ENCODE results near the gene HTT-AS.
"Not testable (repeated sequence)": the region's sequence is repeated elsewhere in the genome, so short reads cannot be mapped to it uniquely, and the experiment has no call there.

HTT-AS gene

DNA sequence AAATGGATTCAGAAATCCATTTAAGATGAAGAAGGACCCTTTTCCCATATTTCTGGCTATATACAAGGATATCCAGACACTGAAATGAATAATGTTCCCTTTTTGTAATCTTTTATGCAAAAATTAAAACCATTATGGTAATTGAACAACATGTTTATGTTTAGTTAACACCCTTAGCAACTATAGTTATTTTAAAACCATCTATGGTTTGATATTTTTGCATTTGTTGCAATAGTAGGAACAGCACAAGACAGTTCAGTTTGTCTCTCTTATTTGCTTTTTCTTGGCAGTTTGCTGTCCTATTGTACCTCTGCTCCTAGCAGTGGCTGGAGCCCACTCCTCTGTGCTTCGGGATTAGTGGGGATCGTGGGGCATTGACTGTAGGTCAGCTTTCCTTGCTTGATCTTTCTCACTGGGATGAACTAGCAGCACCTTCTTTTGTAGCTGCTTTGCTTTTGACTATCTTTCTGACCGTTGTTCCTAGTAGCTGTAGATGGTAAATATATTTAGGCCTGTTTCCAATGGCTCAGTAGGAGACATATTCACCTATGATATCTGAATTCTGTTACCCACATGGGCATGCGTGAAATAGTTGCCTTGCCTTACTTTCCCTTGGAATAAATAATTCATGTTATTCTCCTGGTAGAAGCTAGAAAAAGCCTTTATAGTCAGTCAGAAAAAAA is 12.9 kb upstream of the HTT-AS start:
- no peak for DNase-seq

DNA sequence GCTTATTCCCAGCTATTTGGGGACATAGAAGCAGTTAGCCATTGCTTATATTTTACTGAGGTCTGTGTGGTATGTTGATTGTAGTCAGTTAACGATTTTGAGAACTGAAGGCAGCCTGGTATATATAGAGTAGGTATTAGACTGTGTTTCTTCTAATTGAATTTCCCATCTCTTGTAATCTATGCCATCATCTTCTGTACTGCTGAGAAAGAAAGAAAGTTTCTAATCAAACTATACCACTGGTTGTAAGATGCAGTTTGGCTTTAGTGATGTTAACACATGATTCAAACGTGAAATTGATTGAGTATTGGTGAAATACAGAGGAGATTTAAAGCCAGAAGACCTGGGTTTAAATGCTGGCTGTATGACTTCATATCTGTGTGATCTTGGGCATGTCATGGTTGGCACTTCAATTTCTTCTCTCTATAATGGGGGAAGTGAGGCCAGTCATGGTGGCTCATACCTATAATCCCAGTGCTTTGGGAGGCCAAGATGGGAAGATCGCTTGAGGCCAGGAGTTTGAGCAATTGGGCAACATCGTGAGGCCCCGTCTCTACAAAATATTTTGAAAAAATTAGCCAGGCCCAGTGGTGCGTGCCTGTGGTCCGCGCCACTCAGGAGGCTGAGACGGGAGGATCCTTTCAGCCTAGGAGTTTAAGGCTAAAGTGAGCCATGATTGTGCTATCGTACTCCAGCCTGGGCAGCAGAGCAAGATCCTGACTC is 11.8 kb upstream of the HTT-AS start:
- no peak for DNase-seq

DNA sequence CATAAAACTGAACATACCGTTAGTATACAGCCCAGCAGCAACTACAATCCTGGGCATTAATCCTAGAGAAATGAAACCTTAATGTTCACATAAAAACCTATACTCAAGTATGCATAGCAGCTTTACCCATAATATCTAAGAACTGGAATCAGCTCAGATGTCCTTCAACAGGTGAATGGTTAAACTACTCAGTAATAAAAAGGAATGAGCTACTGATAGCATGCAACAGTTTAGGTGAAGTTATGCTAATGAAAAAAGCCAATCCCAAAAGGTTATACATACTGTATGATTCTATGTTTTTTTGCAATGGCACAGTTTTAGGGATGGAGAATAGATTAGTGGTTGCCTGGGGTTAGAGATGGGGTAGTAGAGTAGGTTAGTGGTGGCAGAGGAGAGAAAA is 9.4 kb upstream of the HTT-AS start:
- no peak for DNase-seq

DNA sequence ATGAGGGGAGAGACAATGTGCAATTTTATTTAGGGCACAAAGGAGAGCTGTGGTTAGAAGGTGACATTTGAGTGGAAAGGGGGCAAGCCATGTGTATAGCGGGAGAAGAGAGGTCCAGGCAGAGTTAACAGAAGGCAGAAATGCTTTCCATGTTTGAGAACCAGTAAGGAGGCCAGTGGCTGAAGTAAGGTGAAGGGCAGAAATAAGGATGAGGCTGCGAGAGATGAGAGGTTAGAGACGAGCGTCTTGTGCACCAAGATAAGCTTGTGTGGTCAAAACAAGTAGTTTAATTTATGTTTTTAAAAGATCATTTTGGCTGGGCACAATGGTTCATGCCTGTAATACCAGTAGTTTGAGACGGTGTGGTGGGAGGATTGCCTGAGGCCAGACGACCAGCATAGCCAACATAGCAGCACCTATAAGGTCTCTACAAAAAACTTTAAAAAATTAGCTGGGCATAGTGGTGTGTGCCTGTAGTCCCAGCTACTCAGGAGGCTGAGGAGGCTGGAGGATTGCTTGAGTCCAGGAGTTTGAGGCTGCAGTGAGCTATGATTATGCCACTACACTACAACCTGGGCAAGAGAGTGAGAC is 8.7 kb upstream of the HTT-AS start:
- DNase-seq = no peak

DNA sequence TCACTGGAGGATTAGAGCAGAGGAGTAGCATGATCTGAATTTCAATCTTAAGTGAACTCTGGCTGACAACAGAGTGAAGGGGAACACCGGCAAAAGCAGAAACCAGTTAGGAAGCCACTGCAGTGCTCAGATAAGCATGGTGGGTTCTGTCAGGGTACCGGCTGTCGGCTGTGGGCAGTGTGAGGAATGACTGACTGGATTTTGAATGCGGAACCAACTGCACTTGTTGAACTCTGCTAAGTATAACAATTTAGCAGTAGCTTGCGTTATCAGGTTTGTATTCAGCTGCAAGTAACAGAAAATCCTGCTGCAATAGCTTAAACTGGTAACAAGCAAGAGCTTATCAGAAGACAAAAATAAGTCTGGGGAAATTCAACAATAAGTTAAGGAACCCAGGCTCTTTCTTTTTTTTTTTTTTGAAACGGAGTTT is 5.4 kb upstream of the HTT-AS start:
- peak; percentile 53 for DNase-seq

DNA sequence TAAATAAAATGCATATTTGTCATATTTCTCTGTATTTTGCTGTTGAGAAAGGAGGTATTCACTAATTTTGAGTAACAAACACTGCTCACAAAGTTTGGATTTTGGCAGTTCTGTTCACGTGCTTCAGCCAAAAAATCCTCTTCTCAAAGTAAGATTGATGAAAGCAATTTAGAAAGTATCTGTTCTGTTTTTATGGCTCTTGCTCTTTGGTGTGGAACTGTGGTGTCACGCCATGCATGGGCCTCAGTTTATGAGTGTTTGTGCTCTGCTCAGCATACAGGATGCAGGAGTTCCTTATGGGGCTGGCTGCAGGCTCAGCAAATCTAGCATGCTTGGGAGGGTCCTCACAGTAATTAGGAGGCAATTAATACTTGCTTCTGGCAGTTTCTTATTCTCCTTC is 3.5 kb upstream of the HTT-AS start:
- DNase-seq = no peak

DNA sequence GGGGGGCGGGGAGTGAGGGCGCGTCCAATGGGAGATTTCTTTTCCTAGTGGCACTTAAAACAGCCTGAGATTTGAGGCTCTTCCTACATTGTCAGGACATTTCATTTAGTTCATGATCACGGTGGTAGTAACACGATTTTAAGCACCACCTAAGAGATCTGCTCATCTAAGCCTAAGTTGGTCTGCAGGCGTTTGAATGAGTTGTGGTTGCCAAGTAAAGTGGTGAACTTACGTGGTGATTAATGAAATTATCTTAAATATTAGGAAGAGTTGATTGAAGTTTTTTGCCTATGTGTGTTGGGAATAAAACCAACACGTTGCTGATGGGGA is 1.3 kb upstream of the HTT-AS start:
- no peak for DNase-seq

DNA sequence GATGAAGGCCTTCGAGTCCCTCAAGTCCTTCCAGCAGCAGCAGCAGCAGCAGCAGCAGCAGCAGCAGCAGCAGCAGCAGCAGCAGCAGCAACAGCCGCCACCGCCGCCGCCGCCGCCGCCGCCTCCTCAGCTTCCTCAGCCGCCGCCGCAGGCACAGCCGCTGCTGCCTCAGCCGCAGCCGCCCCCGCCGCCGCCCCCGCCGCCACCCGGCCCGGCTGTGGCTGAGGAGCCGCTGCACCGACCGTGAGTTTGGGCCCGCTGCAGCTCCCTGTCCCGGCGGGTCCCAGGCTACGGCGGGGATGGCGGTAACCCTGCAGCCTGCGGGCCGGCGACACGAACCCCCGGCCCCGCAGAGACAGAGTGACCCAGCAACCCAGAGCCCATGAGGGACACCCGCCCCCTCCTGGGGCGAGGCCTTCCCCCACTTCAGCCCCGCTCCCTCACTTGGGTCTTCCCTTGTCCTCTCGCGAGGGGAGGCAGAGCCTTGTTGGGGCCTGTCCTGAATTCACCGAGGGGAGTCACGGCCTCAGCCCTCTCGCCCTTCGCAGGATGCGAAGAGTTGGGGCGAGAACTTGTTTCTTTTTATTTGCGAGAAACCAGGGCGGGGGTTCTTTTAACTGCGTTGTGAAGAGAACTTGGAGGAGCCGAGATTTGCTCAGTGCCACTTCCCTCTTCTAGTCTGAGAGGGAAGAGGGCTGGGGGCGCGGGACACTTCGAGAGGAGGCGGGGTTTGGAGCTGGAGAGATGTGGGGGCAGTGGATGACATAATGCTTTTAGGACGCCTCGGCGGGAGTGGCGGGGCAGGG is 711 bp upstream of the HTT-AS start:
- peak; percentile 91 for DNase-seq

DNA sequence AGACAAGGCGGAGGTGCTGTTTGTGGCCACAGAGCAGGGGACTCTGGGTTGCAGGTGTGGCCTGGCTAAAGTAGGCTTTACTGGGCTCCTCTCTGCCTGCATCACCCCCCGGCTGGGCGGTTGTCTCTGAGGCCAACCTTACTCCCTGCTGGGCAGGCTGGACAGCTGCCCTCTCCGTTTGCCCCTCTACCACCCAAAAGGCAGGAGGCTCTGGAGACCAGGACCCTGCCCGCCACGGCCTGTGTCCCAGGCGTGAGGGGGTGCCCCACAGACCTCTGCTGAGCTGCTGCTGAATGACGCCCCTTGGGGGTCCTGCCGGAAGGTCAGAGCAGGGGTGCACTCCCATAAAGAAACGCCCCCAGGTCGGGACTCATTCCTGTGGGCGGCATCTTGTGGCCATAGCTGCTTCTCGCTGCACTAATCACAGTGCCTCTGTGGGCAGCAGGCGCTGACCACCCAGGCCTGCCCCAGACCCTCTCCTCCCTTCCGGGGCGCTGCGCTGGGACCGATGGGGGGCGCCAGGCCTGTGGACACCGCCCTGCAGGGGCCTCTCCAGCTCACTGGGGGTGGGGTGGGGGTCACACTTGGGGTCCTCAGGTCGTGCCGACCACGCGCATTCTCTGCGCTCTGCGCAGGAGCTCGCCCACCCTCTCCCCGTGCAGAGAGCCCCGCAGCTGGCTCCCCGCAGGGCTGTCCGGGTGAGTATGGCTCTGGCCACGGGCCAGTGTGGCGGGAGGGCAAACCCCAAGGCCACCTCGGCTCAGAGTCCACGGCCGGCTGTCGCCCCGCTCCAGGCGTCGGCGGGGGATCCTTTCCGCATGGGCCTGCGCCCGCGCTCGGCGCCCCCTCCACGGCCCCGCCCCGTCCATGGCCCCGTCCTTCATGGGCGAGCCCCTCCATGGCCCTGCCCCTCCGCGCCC is 920 bp downstream of the HTT-AS start:
- DNase-seq = no peak

DNA sequence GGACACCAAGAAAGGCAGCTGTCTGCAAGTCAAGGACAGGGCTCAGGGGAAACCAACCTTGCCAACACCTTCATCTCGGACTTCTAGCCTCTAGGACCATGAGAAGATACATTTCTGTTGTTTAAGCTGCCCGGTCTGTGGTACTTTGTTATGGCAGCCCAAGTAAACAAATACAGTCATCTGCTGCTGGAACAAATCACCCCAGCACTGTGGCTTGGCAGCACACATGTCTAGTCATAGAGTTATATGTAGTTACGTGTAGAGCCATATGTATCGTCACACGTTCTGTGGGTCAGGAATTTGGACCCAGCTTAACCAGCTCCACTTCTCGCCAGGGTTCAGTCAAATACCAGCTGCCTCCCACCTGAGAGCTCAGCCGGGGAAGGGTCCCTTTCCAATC is 2.5 kb downstream of the HTT-AS start:
- DNase-seq = no peak

DNA sequence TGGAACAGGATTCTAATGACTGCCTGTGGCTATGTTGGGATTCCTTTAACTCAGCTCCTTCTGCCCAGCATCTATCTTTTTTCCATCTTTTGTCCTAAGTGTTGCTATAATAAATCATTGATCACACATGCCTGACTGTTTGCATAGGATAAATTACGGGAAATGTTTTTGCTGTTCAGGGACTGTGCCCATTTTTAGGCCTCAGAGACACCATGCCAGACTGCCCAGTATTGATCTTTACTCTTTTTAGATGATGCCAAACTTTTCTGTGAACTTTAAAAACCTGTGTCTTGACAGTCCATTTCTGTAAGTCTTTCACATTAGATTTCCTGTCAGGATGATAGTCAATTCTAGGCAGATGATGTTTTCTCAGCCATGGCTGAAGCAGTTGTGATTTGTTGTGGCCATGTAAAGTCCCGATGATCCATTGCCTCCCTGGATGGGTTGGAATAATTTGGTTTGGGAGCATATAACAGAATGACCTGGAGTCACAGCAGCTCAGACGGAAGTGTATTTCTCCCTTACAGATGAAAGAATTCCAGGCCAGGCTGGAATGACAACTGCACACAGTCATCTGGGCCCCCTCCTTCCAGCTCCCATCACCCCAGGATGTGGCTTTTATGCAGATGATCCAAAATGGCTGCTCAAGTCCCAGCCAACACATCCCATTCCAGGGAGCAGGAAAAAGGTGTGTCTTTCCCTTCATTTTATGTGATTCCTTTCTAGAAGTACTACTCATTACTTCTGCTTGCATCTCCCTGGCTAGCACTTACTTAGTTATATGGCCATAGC is 3.4 kb downstream of the HTT-AS start:
- no peak for DNase-seq

DNA sequence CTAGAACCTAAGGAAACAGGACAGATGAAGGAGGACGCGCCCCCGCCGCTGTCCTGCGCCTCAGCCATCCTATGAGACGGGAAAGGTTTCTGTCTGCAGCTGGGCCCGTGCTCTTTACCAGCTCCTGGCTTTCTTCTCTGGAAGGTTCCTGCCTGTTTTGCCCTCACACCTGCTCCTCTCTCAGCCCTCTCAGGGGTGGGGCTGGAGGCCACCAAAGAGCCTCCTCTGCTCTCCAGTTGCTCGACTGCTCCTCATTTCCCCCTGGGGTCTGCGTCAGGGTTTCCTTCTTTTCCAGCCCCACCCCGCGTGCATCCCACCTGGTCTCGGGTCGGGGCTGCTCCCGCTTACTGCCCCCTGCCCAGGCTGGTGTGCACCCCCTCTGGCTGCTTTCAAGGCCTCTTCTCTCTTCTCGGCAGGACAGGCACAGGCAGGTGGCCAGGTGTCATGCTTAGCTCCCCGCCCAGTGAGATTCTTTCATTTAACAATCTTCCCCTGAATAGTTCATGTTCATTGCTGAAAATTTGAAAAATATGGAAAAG is 4.6 kb downstream of the HTT-AS start:
- DNase-seq = no peak

DNA sequence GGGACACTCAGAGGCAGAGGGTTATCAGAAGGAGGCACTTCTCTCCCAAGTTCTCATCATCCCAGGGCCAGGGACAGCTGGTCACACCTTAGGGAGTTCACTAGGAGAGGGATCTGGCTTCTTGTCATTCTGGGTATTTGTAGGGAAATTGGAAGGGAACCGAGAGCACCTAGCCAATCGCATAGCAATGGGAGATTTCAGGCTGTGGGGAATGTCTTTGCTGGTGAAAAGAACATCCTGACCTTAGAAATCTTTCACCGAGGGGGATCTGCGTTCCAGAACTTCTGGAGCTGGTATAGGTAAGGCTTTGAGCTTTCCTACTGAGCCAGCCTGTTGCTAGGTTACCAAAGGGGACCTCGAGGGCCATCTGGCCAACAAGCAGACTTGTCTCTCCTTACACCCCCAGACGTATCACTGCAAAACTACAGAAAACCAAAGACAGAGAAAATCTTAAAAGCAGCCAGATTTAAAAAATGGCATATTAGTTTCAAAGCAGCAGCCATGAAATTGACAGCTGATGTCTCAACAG is 6.8 kb downstream of the HTT-AS start:
- no peak for DNase-seq

DNA sequence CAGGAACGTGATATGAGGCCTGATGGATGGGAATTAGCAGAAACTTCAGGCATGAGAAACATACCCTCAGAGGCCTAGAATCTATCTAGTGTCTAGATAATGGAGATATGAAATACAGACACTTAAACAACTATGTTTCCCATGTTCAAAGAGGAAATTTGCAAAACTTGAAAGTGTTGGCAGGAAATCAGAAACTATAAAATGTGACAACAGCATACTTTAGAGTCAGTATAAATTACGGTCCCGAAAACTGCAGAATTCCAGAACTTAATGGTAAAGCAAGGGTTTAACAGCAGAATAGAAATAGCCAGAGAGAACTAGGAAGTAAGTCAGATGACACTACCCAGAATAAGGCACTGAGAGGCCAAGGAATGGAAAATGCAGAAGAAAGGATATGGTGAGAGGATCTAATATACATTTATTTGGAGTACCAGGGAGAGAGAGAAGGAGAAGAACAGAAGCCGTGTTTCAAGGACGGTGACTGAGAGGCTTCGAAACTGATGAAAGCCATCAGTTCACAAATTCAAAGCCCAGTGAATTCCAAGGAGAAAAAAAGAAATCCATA is 7.4 kb downstream of the HTT-AS start:
- peak; percentile 19 for DNase-seq

DNA sequence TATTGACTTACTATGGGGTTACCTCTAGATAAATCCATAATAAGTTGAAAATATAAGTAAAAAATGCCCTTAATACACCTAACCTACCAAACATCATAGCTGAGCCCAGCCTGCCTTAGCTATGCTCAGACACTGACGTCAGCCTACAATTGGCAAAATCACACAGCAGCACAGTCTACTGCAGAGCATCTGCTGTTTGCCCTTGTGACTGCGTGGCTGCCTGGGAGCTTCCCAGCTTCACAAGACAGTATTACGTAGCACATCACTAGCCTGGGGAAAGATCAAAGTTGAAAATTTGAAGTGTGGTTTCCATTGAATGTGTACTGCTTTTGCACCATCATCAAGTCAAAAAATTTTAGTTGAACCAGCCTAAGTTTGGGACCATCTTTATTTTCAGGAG is 8.8 kb downstream of the HTT-AS start:
- no peak for DNase-seq

DNA sequence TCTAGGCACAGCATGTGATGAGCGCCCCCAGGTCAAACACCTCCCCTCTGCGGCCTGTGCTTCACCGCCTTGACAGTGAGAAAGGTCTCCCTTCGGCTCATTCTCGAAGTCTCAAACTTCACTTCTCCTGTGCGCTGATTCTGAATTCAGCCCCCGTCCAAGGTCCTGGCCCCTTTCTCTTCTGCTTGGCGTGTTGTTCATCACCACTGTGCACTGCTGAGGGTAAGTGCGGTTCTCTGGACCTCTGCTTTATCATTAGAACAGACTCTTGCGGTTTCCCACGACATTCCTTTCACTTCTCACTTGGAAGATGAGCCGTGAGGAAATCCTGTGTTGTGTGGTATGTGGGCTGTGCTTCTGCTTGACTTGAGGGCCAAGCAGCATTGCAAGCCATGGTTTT is 11.9 kb downstream of the HTT-AS start:
- DNase-seq = peak; percentile 81

DNA sequence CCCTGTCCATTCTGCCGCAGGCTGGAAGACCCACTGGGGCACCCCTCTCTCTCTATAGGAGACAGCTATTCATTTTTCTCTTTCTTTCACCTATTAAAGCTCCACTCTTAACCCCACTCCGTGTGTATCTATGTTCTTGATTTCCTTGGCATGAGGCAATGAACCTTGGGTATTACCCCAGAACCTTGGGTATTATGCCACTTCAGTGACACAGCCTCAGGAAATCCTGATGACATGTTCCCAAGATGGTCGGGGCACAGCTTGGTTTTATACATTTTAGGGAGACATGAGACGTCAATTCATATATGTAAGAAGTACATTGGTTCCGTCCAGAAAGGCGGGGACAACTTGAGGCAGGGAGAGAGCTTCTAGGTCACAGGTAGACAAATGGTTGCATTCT is 13.4 kb downstream of the HTT-AS start:
- DNase-seq = peak; percentile 77

DNA sequence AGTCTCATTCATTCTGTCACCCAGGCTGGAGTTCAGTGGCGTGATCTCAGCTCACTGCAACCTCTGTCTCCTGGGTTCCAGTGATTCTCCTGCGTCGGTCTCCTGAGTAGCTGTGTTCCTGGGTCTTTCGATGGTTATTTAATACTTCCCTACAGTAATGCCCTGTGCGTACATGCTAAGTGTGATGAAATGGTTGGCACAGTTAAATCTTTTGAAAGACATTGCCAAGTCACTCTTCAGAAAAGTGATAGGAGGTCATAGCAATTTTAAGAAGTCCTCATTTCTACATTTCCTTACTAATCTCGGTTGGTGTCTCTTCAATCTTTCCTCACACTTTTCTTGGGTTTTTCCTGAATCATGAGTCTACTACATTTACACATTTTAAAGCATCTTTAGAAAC is 14.4 kb downstream of the HTT-AS start:
- peak; percentile 85 for DNase-seq

DNA sequence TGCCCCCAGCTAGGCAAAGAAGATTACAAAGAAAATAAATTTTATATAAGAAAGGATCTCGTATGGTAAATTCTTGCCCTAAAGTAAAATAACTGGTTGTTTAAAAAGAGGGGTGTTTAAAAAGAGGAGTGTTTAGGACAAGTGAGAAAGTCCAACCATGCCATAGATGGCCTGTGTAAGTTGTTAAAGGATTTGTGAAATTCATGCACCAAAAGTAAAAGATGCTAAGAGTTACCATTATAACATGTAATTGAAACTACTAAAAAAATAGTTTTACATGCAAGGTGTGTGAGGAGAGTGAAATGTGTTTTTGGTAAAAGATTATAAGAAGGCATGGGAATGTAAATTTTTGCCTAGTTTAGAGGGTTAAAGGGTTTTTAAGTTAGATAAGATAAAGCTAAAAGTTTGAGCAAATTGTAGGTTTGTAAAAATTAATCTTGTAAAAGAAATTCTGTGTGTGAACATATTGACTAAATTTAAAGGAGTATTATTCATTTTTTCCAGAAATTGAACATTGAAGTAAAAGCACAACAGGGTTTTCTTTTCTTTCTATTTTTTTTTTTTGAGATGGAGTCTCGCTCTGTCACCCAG is 20.1 kb downstream of the HTT-AS start:
- no peak for DNase-seq

DNA sequence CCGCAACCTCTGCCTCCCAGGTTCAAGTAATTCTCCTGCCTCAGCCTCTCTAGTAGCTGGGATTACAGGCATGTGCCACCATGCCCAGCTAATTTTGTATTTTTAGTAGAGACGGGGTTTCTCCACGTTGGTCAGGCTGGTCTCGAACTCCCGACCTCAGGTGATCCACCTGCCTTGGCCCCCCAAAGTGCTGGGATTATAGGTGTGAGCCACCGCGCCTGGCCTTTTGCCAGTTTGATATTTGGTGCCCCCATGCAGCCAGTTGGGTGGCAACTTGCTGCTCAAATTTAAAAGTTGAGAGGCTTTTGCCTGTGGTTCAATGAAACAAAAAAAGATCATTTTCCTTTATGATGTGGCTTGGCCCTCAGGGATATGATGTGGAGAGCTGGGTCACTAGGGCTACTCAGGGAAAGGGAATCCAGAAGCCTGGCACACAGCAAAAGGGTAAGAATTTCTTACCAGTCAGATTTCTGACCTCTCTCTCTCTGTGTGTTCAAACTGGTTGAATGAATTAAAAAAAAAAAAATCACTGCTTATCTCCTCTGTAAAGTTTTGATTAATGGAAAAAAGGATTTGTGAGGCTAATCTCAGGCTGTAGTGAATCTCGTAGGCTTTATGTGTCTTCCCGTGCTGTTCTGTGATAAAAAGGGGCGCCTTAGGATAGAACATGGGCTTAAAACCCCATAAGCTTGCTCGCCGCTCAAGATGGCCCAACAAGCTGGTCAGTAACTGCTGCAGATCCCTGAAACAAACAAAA is 23.0 kb downstream of the HTT-AS start:
- not testable (repeated sequence) for DNase-seq
